Activated CD8-positive, alpha-beta memory T cell treated with anti-CD3 and anti-CD28 coated beads for 1 hour (primary cell): ENCODE results near the gene DIPK1B.
"Not testable (repeated sequence)": the region's sequence is repeated elsewhere in the genome, so short reads cannot be mapped to it uniquely, and the experiment has no call there.

Source experiments
- DNase-seq, 2 donors: peaks; one replicate each; pipeline ENCODE4 v3.0.0-alpha.2; 2020; ENCODE audit warnings: low read depth in 1 of 2; ENCODE audit errors: extremely low read depth in 1 of 2

The DIPK1B gene

DNA sequence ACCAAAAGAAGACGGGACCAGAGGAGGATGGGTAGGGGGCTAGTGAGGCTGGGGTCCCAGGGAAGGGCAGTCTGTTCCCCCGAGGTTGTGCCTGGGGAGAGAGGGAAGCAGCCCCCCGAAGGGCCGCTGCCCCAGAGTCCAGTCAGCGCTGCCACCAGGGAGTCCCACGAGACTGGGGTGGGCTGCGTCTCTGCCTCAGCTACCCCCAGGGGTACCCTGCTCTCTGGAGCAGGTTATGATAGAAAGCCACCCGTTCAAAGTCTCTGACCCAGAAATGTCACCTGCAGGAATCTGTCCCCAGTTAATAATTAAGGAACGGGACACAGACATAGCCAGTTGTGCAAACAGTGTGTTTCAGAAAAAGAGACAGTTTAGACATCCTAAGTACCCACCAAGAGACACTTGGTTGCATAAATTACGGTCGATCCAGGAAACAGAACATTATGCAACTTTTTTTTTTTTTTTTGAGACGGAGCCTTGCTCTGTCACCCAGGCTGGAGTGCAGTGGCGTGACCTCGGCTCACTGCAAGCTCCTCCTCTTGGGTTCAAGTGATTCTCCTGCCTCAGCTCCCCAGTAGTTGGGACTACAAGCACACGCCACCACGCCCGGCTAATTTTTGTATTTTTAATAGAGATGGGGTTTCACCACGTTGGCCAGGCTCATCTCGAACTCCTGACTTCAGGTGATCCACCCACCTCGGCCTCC lies 14.4 kb upstream of the DIPK1B start:
- DNase-seq = no peak

DNA sequence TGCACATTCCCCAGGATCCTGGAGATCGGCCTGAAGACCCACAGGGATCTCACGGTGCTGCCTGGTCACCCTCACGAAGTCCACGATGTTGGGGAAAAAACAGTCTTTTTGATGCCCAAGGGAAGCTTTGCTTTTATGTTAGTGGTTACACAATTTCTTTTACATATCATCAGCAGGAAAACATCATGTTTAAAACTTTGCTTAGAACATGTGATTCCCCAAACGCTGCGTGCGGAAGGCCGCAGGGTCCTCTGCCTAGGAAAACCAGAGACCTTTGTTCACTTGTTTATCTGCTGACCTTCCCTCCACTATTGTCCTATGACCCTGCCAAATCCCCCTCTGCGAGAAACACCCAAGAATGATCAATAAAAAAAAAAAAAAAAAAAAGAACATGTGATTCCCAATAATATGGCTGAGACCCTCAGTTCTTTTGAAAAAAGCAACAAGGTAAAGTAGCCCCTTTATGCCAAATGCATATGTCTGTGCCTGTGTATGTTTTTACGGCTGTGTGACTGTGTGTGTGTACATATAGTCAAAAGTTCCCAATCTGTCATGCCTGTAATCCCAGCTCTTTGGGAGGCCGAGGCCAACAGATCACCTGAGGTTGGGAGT lies 13.6 kb upstream of the DIPK1B start:
- DNase-seq = no peak

DNA sequence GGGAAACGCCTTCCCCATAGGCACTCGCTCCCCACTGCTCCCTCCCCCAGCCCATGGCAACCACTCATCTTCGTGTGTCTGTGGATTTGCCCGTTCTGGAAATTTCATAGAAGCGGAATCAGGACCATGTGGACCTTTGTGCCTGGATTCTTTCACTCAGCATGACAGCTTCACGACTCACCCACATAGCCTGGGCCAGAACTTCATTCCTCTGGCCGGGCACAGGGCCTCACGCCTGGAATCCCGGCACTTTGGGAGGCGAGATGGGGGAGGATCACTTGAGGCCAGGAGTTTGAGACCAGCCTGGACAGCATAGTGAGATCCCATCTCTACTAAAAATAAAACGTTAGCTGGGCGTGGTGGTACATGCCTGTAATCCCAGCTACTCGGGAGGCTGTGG lies 12.1 kb upstream of the DIPK1B start:
- DNase-seq = no peak

DNA sequence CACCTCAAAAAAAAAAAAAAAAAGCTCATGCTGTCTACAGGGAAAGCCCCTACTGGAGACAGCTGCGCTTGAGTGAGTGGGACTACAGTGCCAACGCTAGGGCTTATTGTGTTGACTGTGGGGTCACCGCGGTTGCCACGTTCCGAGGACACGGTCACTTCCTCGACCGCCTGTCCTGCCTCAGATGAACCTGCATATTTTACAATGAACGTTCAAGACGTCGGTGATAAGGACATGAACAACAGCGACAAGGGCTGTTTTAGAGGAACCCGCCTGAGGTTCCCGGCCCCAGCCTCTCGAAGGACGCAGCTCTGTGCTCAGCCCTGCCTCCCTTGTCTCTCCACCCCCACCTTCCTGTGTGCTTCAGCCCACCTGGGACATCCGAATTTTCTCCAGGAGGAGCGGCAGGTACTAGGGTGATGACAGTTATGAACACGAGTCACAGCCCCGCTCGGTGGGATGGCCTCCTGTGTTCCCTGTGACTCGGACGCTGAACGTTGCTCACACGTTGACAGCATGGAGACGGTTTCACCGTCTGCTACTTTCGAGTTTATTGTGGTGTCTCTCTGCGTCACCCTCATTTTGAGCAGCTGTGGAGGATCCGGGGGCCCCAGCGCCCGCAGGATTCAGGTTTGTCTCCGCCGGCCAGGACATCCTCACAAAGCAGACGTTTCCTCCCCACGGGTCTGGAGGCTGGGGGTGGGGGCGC lies 11.3 kb upstream of the DIPK1B start:
- DNase-seq = peak; percentile 13 to 37

DNA sequence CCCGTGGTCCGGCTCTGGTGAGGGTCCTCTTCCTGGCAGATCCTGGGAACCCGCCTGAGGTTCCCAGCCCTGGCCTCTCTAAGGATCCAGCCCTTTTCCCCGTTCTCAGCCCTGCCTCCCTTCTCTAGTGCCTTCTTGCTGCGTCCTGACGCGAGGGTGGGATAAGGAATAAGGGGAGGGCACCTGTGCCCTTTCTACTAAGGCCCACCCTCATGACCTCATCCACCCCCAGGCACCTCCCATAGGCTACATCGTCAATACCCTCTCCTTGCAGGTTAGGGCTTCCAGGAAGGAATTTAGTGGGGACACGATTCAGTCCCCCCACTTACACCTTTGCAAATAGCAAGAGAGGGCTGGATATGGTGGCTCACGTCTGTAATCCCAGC lies 10.7 kb upstream of the DIPK1B start:
- DNase-seq = no peak

DNA sequence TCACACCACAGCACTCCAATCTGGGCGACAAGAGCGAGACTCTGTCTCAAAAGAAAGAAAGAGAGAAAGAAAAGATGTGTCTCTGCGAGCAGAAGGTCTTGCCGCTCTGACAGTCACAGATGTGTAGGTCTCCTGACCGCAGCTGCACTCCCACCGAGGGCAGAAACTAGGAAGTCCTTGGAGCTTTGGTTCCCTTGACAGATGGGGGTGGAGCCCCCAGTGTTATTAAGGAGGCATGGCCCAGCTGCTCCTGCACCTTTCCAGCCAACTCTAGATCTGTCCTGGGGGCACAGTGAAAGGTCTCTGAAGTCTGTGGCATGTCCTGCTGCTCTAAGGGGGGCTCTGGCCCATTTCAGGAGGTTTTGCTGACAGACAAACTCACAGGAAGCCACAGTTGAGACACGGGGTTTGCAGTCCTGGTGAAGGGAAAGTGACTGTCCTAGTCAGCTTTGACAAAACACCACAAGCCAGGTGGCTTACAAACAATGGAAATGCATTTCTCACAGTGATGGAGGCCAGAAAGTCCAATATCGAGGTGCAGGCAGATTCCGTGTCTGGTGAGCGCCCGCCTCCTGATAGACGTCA lies 9.0 kb upstream of the DIPK1B start:
- DNase-seq = no peak

DNA sequence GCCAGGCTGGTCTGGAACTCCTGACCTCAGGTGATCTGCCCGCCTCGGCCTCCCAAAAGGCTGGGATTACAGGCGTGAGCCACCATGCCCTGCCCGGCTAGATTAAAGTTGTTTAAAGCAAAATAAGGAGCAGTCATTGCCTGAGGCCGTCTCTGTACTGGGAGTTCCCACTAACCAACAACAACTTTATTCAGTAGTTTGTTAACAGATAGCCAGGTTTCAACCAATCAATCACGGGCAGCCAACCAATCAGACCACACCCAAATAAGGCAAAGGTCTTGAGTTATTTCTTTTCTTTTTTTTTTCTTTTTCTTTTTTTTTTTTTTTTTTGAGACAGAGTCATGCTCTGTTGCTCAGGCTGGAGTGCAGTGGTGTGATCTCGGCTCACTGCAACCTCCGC lies 7.6 kb upstream of the DIPK1B start:
- DNase-seq = not testable (repeated sequence)

DNA sequence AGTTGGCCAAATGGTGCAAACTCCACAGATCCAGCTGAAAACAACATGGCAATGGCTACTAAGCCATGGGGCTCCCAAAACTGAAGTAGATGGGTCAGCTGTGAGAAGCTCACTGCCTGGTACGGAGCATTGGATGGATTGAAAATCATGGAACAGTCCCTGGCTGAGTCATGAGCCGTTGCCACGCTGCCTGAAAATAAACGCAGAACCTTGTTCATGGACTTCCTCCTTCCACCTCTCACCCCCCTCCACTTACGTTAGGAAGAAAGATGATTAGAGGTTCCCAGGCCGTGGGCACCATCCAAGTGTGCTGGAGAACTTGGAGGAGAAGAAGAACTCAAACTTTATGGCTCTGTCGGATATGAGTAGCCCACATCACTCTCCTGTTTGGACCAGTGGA lies 6.8 kb upstream of the DIPK1B start:
- no peak for DNase-seq

DNA sequence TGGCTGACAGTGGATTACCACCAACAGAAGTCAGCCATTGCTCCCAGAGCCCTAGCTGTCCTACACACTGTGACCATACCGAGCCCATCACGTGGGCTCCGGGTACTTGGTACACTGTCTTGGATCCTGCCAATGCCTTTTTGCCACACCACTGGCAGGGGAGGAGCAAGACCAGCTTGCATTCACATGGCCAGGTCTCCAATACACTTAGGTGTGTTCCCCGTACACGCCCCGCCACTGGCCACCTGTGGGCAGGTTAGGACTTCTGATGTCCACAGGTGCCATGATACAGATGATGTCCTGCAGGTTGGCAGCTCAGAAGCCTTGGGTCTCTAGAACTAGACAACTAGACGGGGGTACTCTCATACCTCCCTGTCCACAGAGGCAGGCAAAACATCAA lies 5.4 kb upstream of the DIPK1B start:
- no peak for DNase-seq

DNA sequence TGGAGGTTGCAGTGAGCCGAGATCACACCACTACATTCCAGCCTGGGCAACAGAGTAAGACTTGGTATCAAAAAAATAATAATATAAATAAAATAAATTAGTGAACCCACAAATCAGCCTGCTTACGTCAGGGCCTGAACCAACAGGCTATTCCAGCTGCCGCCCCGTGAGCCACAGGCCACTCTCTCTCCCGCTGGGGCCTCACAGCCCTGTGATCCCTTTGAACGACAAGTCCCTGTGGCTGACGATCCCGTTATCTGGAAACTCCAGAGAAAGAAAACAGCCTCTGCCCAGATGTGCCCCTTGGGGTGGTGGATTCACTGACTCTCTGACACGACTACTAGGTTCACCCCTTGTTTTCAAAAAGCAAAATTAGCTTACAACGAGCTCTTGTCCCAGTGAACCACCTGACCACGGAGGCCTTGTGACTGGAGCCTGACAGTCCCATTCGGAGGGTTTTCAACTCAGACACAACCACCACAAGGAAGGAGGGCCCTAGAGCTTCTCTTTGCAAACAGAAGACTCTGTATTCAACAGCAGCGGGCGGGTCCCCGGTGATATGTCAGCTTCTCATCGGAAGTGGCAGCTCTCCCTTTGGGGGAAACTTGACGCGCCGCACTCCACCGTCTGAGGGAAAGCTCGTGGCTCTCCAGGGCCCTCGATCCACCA lies 4.4 kb upstream of the DIPK1B start:
- no peak for DNase-seq

DNA sequence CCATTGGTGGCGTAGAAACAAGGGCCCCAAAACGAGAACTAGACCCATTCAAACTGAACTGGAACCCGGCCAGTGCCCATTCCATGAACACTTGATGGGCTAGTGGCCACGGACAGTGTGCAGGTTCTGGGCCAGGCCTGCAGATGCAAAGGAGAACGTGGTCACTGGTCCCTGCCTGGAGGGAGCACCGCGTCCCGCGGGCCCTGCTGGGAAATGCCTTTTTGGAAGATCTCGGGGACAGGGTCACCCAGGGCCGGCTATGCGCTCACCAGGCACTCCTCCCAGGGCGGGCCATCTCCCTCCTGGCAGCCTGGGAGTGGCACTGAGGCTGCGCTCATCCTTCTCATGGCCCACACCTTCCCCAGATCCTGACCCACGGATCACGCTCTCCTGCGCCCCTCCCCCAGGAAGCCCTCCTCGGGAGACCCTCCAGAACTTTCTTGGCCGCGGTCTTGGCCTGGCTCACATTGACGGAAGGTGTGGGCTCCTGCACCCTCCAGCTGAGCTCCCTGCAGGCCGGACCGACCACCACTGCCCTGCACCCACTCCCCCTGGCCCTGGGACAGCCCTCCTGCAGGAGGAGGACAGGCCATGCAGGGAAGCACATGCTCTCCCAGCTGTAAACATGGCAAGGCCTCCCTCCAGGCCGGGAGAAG lies 2.8 kb upstream of the DIPK1B start:
- DNase-seq = no peak

DNA sequence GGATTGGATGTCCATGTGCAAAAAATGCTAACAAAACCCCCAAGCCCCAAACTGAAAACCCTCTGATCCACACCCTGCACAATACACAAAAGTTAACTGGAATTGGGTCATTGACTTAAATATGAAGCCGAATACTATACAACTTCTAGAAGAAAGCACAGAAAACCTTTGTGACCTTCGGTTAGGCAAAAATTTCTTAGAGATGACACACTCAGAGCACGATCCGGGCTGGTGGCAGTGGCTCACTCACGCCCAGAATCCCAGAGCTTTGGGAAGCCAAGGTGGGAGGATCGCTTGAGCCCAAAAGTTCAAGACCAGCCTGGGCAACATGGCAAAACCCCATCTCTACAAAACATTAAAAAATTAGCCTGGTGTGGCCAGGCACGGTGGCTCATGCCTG lies 1.8 kb upstream of the DIPK1B start:
- DNase-seq = no peak

DNA sequence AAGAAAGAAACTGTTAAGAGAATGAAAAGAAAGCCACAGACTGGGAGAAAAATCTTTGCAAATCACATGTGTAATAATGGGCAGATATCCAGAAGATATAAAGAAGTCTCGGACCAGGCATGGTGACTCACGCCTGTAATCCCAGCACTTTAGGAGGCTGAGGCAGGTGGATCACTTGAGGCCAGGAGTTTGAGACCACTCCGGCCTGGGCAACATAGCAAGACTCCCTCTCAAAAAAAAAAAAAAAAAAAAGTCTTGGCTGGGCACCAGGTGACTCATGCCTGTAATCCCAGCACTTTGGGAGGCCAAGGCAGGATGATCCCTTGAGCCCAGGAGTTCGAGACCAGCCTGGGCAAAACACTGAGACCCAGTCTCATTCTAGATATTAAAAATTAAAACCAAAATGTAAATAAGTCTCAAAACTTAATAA lies 1.1 kb upstream of the DIPK1B start:
- DNase-seq = not testable (repeated sequence)

DNA sequence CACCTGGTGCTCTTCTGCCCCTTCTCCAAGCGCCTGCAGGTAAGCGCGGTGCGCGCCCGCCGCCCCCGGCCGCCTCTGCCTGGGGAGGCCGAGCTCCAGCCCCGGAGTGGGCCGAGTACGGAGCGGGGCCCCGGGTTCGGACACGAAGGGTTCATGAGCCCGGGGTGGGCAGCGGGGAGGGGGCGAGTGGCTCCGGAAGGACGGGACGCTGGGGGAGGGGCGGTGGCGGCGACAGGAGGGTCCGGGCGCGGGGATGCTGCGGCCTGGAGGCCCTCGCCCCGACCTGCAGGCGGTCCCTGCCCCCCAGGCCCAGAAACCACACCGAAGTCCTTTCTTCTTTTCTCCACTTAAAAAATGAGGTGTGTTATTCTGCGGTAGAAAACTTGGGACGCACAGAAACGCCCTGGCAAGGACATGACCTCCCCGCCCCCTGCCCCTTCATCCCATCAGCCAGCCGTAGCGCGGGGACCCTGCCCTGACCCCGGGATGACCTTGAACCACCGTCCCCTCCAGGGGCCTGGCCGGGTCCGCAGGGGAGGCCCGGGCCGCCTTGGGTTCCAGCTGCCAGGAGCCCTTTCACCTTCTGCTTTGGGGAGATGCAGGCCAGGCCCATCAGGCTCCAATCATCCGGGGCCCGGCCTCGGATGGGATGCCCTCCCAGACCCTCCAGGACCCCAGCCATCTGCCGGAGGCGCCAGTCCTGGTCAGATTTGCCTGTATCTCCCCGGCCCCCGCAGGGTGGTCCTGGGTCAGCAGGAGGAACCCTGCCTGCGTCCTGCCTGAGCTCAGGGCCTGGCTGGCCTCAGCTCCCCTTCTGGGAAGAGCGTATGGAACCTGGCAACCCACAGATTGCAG lies 545 bp downstream of the DIPK1B start:
- DNase-seq = no peak

DNA sequence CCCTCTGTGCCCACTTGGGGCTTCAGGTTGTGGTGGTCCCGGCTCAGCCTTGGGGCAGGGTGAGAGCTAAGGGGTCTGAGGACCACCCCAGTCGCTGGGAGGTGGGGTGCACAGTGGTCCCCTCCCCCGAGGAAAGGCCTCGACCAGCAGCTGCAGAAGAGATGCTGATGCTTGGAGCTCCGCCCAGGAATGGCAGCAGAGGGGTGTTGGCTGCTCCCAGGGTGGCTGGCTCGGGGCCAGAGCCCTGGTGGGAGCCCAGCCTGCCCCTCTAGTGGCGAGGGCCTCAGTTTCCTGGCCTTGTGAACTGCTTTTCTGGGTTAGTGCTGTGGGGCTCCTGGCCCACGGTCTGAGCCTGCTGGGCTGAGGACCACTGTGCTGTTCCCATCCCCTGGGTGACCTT lies 1.2 kb downstream of the DIPK1B start:
- no peak for DNase-seq

DNA sequence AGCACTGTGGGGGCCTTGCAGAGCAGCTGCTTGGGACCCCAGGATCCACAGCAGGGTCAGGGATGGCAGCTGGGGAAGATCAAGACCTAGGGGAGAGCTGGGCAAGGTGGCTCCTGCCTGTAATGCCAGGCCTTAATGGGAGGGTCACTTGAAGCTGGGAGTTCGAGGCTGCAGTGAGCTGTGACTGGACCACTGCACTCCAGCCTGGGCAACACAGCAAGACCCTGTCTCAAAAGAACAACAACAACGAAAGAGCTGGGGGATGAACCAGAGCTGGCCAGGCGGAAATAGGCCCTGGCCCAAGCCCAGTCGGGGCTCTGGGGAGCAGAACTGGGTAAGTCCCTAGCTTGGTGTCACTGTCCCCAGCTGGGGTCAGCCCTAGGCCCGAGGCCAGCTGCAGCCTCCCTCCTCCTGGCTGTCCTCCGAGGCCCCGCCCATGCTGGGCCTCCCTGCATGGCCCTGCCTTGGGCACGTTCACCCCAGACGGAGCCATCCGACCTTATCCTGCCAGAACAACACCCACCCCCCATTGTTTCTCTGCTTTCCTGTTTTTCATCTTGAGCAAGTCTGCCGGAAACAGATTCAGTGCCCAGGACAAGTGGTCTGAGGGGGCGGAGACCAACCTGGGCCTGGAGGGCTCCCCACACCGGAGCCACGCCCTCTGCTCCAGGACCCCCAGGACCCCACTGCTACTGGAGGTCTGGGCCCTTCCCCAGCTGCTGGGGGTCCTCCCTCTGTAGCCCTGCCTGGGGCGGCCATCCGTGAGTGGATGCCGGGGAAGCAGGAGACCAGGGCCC lies 1.9 kb downstream of the DIPK1B start:
- DNase-seq = no peak

DNA sequence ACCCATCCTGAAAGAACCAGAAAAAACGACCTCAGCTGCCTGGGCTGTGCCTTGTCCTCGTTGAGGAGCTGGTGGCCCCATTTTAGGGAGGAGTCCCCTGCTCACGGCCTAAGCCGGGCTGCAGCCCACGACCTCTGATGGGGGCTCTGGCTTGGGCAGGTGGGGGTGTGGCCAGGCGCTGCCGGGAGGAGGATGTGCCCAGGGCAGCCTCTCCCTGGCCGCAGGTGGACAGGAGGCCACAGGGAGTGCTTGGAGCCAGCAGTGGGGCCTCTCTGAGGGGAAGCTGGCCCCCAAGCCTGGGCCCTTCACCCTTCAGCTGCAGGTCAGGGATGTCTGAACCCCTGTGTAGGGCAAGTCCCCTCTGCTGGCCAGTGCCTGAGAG lies 2.5 kb downstream of the DIPK1B start:
- DNase-seq = no peak

DNA sequence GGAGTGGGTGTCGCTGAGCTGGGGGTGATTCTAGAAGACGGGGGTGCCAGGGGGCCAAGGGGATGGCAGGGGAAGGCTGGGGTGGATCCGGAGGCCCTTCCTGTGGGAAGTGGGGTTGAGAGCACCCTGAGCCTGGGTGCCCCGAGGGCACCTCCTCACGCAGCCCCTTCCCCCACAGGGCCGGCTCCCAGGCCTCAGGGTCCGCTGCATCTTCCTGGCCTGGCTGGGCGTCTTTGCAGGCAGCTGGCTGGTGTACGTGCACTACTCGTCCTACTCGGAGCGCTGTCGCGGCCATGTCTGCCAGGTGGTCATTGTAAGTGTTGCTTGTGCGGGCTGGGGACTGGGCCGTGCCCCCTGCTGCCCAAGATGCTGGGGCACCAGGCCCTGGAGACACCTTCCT lies 5.0 kb downstream of the DIPK1B start:
- no peak for DNase-seq
